ENCODE results near the gene C2. TPM values are rescaled to one million over a fixed set of nuclear protein-coding genes. Genes with fewer than 3 reads are reported as not detected.
"Not testable (repeated sequence)": the region's sequence is repeated elsewhere in the genome, so short reads cannot be mapped to it uniquely, and the experiment has no call there.

C2 gene
- total RNA-seq, 1 donor from 2014 or later: 2.9 TPM

- ATAC-seq: peak; percentile 99
These were observed 31.5 kb downstream of the C2 start, which contains the start of the genes NELFE and SKIC2 for GRCh38 chr6:31958741-31959739. Gene NELFE, minus strand, starts transcription at chr6:31958971. Its CDS starts 525 bp downstream, at chr6:31958446. Gene SKIC2, plus strand, starts transcription at chr6:31959175. Its CDS starts 18 bp downstream, at chr6:31959193.

- ATAC-seq: no peak
These were observed 34.1 kb downstream of the C2 start for GRCh38 chr6:31961616-31962015.

- no peak for ATAC-seq
These were observed 36.4 kb downstream of the C2 start for GRCh38 chr6:31963921-31964320.

GRCh38 chr6:31965700-31966099, 38.2 kb downstream of the C2 start:
- no peak for ATAC-seq

- no peak for ATAC-seq
These were observed 39.0 kb downstream of the C2 start for GRCh38 chr6:31966506-31966905.

- no peak for ATAC-seq
These were observed 39.7 kb downstream of the C2 start for GRCh38 chr6:31966997-31967925.

GRCh38 chr6:31967926-31968320, 40.4 kb downstream of the C2 start:
- ATAC-seq: no peak

GRCh38 chr6:31968326-31968725, 40.8 kb downstream of the C2 start:
- ATAC-seq: no peak

GRCh38 chr6:31968791-31969711, 41.5 kb downstream of the C2 start:
- ATAC-seq: no peak

GRCh38 chr6:31969712-31970603, 42.4 kb downstream of the C2 start:
- ATAC-seq: no peak

GRCh38 chr6:31970604-31971271, 43.2 kb downstream of the C2 start:
- ATAC-seq: no peak

GRCh38 chr6:31971279-31971992, 43.9 kb downstream of the C2 start:
- peak; percentile 2 for ATAC-seq

GRCh38 chr6:31971993-31972708, 44.6 kb downstream of the C2 start, which contains the start of gene DXO:
Gene DXO, minus strand, starts transcription at chr6:31972138. Its CDS starts 463 bp downstream, at chr6:31971675.
- ATAC-seq: peak; percentile 93

GRCh38 chr6:31972709-31973350, 45.3 kb downstream of the C2 start:
- peak; percentile 3 for ATAC-seq

GRCh38 chr6:31976065-31976464, 48.5 kb downstream of the C2 start:
- not testable (repeated sequence) for ATAC-seq

- ATAC-seq: no peak
These were observed 50.4 kb downstream of the C2 start for GRCh38 chr6:31977816-31978431.

GRCh38 chr6:31978831-31979230, 51.3 kb downstream of the C2 start:
- ATAC-seq: no peak

All from esophagus mucosa (tissue), 1 donor.